ENCODE measurements around the gene MAP3K12.

The MAP3K12 gene

DNA sequence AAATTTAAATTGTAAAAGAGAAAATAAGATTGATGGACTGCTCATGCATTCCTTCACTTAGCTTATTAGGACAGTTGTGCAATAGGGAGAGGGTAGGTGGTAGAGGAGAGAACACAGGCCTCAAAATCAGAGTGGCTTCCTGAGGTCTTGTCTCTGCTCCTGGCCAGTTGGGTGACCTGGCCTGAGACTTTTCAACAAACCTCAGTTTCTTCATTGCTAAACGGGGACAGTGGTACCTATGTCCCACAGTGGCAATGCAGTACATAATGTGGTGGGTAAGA lies 2.6 kb downstream of the MAP3K12 start:
- Histone ChIP-seq H3F3A (ENCODE audit: insufficient read depth, low read length) (no peaks in the 10 kb centered on the region; the same call in 1 of the 2 replicates), H3K4me3 (ENCODE audit: low read depth, low read length, poor library complexity, severe bottlenecking) (no peak overlapping the region), H3K36me3 (ENCODE audit: insufficient read depth, low read length) (no peaks in the 10 kb centered on the region), H3K9me2 (ENCODE audit: low read depth, low read length) (no peaks in the 10 kb centered on the region), H3K9me3 (ENCODE audit: low read length) (no peaks in the 10 kb centered on the region), H3K4me2 (ENCODE audit: low read length) (no peak overlapping the region), H2AFZ (ENCODE audit: low read length) (no peak overlapping the region), H3K9ac (ENCODE audit: low read length) (no peak overlapping the region), H3K79me2 (ENCODE audit: insufficient read depth, low read length) (peaks cover 1% of the 10 kb centered on the region; the same call in 1 of the 2 replicates), H3K27me3 (ENCODE audit: insufficient read depth, low read length) (no peaks in the 10 kb centered on the region), H4K20me1 (ENCODE audit: insufficient read depth, low read length) (no peaks in the 10 kb centered on the region), H3K4me1 (ENCODE audit: insufficient read depth, low read length, severe bottlenecking) (peaks cover 37% of the 10 kb centered on the region), H3K27ac (ENCODE audit: low read depth, low read length, poor library complexity, severe bottlenecking) (no peak overlapping the region)
- TF ChIP-seq CTCF (IDR thresholded peaks at IDR 0.05; ENCODE audit: low read length) (no peak), EZH2 (IDR thresholded peaks at IDR 0.05; ENCODE audit: borderline replicate concordance, low read length) (no peak)

- H3K4me2 ChIP-seq (ENCODE audit: low read length): no peak overlapping the region
- H3K4me3 ChIP-seq (ENCODE audit: low read depth, low read length, poor library complexity, severe bottlenecking): no peak overlapping the region
- no peaks in the 10 kb centered on the region for H3K27me3 ChIP-seq (ENCODE audit: insufficient read depth, low read length)
- H3K36me3 ChIP-seq (ENCODE audit: insufficient read depth, low read length): no peaks in the 10 kb centered on the region
- H3K27ac ChIP-seq (ENCODE audit: low read depth, low read length, poor library complexity, severe bottlenecking): no peak overlapping the region
- H2AFZ ChIP-seq (ENCODE audit: low read length): no peak overlapping the region
- no peaks in the 10 kb centered on the region for H4K20me1 ChIP-seq (ENCODE audit: insufficient read depth, low read length)
- no peak overlapping the region for H3K9ac ChIP-seq (ENCODE audit: low read length)
- H3K9me3 ChIP-seq (ENCODE audit: low read length): no peaks in the 10 kb centered on the region
- no peak for TF ChIP-seq CTCF (IDR thresholded peaks at IDR 0.05; ENCODE audit: low read length)
- TF ChIP-seq EZH2 (IDR thresholded peaks at IDR 0.05; ENCODE audit: borderline replicate concordance, low read length): no peak
- no peaks in the 10 kb centered on the region for H3K9me2 ChIP-seq (ENCODE audit: low read depth, low read length)
- H3K79me2 ChIP-seq (ENCODE audit: insufficient read depth, low read length): no peaks in the 10 kb centered on the region
- no peaks in the 10 kb centered on the region; the same call in 1 of the 2 replicates for H3F3A ChIP-seq (ENCODE audit: insufficient read depth, low read length)
- H3K4me1 ChIP-seq (ENCODE audit: insufficient read depth, low read length, severe bottlenecking): peaks cover 34% of the 10 kb centered on the region
Observed at GRCh38 chr12:53495903-53496751, 3.1 kb downstream of the MAP3K12 start.

GRCh38 chr12:53493610-53494391 lies 5.5 kb downstream of the MAP3K12 start:
- Histone ChIP-seq H3K4me1 (ENCODE audit: insufficient read depth, low read length, severe bottlenecking) (peaks cover 20% of the 10 kb centered on the region), H2AFZ (ENCODE audit: low read length) (peak overlapping the region; percentile 51; the same call in 1 of the 2 replicates), H3K9me2 (ENCODE audit: low read depth, low read length) (no peaks in the 10 kb centered on the region), H3K36me3 (ENCODE audit: insufficient read depth, low read length) (no peaks in the 10 kb centered on the region), H3K9me3 (ENCODE audit: low read length) (no peaks in the 10 kb centered on the region), H3K27me3 (ENCODE audit: insufficient read depth, low read length) (no peaks in the 10 kb centered on the region; the same call in 1 of the 2 replicates), H4K20me1 (ENCODE audit: insufficient read depth, low read length) (no peaks in the 10 kb centered on the region), H3K27ac (ENCODE audit: low read depth, low read length, poor library complexity, severe bottlenecking) (no peak overlapping the region), H3K9ac (ENCODE audit: low read length) (peak overlapping the region; percentile 72), H3K4me3 (ENCODE audit: low read depth, low read length, poor library complexity, severe bottlenecking) (peak overlapping the region; percentile 64), H3K79me2 (ENCODE audit: insufficient read depth, low read length) (no peaks in the 10 kb centered on the region), H3K4me2 (ENCODE audit: low read length) (peak overlapping the region; percentile 90), H3F3A (ENCODE audit: insufficient read depth, low read length) (no peaks in the 10 kb centered on the region; the same call in 1 of the 2 replicates)
- TF ChIP-seq CTCF (IDR thresholded peaks at IDR 0.05; ENCODE audit: low read length): no peak
- no peak for TF ChIP-seq EZH2 (IDR thresholded peaks at IDR 0.05; ENCODE audit: borderline replicate concordance, low read length)
